Mesendoderm (in vitro differentiated cells): Measurements from ENCODE around the gene MYO1E.

Source experiments
- DNase-seq: peaks from one replicate; pipeline ENCODE4 v3.0.0; 2013
- H2AK5ac ChIP-seq: 2 replicates; pipeline ENCODE4 v1.6.1; 2013; ENCODE audit warnings: low read length, inconsistent platforms
- H2BK120ac ChIP-seq: 2 replicates; pipeline ENCODE4 v1.6.1; 2013; ENCODE audit warnings: low read depth, mild to moderate bottlenecking, low read length, moderate library complexity, mixed read lengths
- H2BK15ac ChIP-seq: replicated peaks from 2 replicates; pipeline ENCODE4 v1.6.1; 2013; ENCODE audit warnings: low read depth, mild to moderate bottlenecking, moderate library complexity
- H2BK5ac ChIP-seq: 2 replicates; pipeline ENCODE4 v1.6.1; 2013; ENCODE audit warnings: low read length, inconsistent platforms
- H3K18ac ChIP-seq: 2 replicates; pipeline ENCODE4 v1.6.1; 2013; ENCODE audit warnings: mild to moderate bottlenecking, low read length, mixed read lengths
- H3K23ac ChIP-seq: one replicate; pipeline ENCODE4 v1.6.1; 2013; ENCODE audit warnings: low read length
- H3K27ac ChIP-seq: 2 replicates; pipeline ENCODE4 v1.5.1; 2013; ENCODE audit warnings: low read depth, mild to moderate bottlenecking, inconsistent platforms, low read length, moderate library complexity
- H3K27me3 ChIP-seq: 2 replicates; pipeline ENCODE4 v1.6.1; 2013; ENCODE audit warnings: low read length, control low read depth, mild to moderate bottlenecking, inconsistent platforms; ENCODE audit not compliant: insufficient read depth, poor library complexity
- H3K36me3 ChIP-seq: 2 replicates; pipeline ENCODE4 v1.6.1; 2013; ENCODE audit warnings: low read length, inconsistent platforms; ENCODE audit not compliant: control insufficient read depth, insufficient read depth
- H3K4ac ChIP-seq: one replicate; pipeline ENCODE4 v1.6.1; 2013; ENCODE audit warnings: low read depth, mild to moderate bottlenecking, low read length, moderate library complexity
- H3K4me1 ChIP-seq: 2 replicates; pipeline ENCODE4 v1.6.1; 2013; ENCODE audit warnings: low read depth, low read length, inconsistent platforms; ENCODE audit not compliant: control insufficient read depth
- H3K4me2 ChIP-seq: 2 replicates; pipeline ENCODE4 v1.6.1; 2013; ENCODE audit warnings: low read length
- H3K4me3 ChIP-seq: 2 replicates; pipeline ENCODE4 v1.5.1; 2013; ENCODE audit warnings: mild to moderate bottlenecking, low read length
- H3K56ac ChIP-seq: one replicate; pipeline ENCODE4 v1.6.1; 2013; ENCODE audit warnings: low read length
- H3K79me1 ChIP-seq: 2 replicates; pipeline ENCODE4 v1.6.1; 2013; ENCODE audit warnings: low read length, inconsistent platforms
- H3K79me2 ChIP-seq: 2 replicates; pipeline ENCODE4 v1.6.1; 2013; ENCODE audit warnings: mild to moderate bottlenecking, low read length; ENCODE audit not compliant: control insufficient read depth, insufficient read depth
- H3K9ac ChIP-seq: 2 replicates; pipeline ENCODE4 v1.6.1; 2013; ENCODE audit warnings: low read length, inconsistent platforms
- H4K5ac ChIP-seq: one replicate; pipeline ENCODE4 v1.6.1; 2013; ENCODE audit warnings: low read length
- H4K8ac ChIP-seq: one replicate; pipeline ENCODE4 v1.6.1; 2013; ENCODE audit warnings: low read depth, mild to moderate bottlenecking, control low read depth, low read length, moderate library complexity
- WGBS: extraction: QIAGEN DNeasy Blood & Tissue Kit; methylation state at CpG from one replicate; pipeline ENCODE4 v1.1.7; 2013; ENCODE audit warnings: low lambda C conversion rate, missing lambda C conversion rate; ENCODE audit not compliant: insufficient coverage; ENCODE audit errors: extremely low coverage; 5-methylcytosine and 5-hydroxymethylcytosine counted together

The MYO1E gene

GRCh38 chr15:59255680-59256336 lies 116.9 kb downstream of the MYO1E start:
- Histone ChIP-seq H3K79me1 (no peaks in the 10 kb centered on the region), H3K4me3 (no peak overlapping the region), H2BK120ac (no peak overlapping the region), H2AK5ac (no peak overlapping the region), H3K79me2 (no peaks in the 10 kb centered on the region), H3K36me3 (no peaks in the 10 kb centered on the region), H3K4me1 (no peaks in the 10 kb centered on the region), H2BK5ac (no peak overlapping the region), H3K18ac (no peak overlapping the region), H3K56ac (no peak overlapping the region), H3K4ac (no peak overlapping the region), H3K9ac (no peak overlapping the region), H3K4me2 (no peak overlapping the region), H3K27me3 (no peaks in the 10 kb centered on the region), H2BK15ac (no peak overlapping the region), H3K23ac (no peak overlapping the region), H3K27ac (no peak overlapping the region), H4K8ac (no peak overlapping the region), H4K5ac (no peak overlapping the region)
- DNase-seq: no peak
- WGBS: no CpG with 5 or more reads among the region's 7 CpGs

GRCh38 chr15:59252137-59252536 lies 120.5 kb downstream of the MYO1E start:
- no peaks in the 10 kb centered on the region for H3K27me3 ChIP-seq
- H3K27ac ChIP-seq: no peak overlapping the region
- no peak overlapping the region for H2BK120ac ChIP-seq
- H3K18ac ChIP-seq: no peak overlapping the region
- no CpG with 5 or more reads among the region's 5 CpGs for WGBS
- no peak overlapping the region for H2AK5ac ChIP-seq
- H3K23ac ChIP-seq: no peak overlapping the region
- no peak for DNase-seq
- no peaks in the 10 kb centered on the region for H3K79me1 ChIP-seq
- no peak overlapping the region for H4K8ac ChIP-seq
- H3K9ac ChIP-seq: no peak overlapping the region
- no peak overlapping the region for H4K5ac ChIP-seq
- H2BK5ac ChIP-seq: no peak overlapping the region
- no peak overlapping the region for H2BK15ac ChIP-seq
- H3K36me3 ChIP-seq: no peaks in the 10 kb centered on the region
- no peak overlapping the region for H3K4ac ChIP-seq
- no peaks in the 10 kb centered on the region for H3K79me2 ChIP-seq
- no peak overlapping the region for H3K4me3 ChIP-seq
- no peaks in the 10 kb centered on the region for H3K4me1 ChIP-seq
- no peak overlapping the region for H3K4me2 ChIP-seq
- no peak overlapping the region for H3K56ac ChIP-seq

- Histone ChIP-seq H3K9ac (no peak overlapping the region), H2BK120ac (no peak overlapping the region), H3K36me3 (no peaks in the 10 kb centered on the region), H3K27me3 (no peaks in the 10 kb centered on the region), H3K4ac (no peak overlapping the region), H3K79me1 (no peaks in the 10 kb centered on the region), H3K4me3 (no peak overlapping the region), H2BK5ac (no peak overlapping the region), H3K56ac (no peak overlapping the region), H3K23ac (no peak overlapping the region), H3K27ac (no peak overlapping the region), H3K4me2 (no peak overlapping the region), H2BK15ac (no peak overlapping the region), H3K18ac (no peak overlapping the region), H3K79me2 (no peaks in the 10 kb centered on the region), H4K5ac (no peak overlapping the region), H4K8ac (no peak overlapping the region), H2AK5ac (no peak overlapping the region), H3K4me1 (no peaks in the 10 kb centered on the region)
- DNase-seq: no peak
- WGBS: 100% methylated on average over 3 of the region's 7 CpGs
These were observed 121.4 kb downstream of the MYO1E start for GRCh38 chr15:59251001-59251845.

- WGBS: no CpG with 5 or more reads among the region's 13 CpGs
- no peak overlapping the region for H3K18ac ChIP-seq
These were observed 122.4 kb downstream of the MYO1E start for GRCh38 chr15:59250249-59250648.

GRCh38 chr15:59249816-59250215 lies 122.9 kb downstream of the MYO1E start:
- no peak overlapping the region for H2BK5ac ChIP-seq
- H4K8ac ChIP-seq: no peak overlapping the region
- no peak overlapping the region for H3K4ac ChIP-seq
- no peak overlapping the region for H2BK120ac ChIP-seq
- H4K5ac ChIP-seq: no peak overlapping the region
- H3K4me1 ChIP-seq: no peaks in the 10 kb centered on the region
- WGBS: no CpG with 5 or more reads among the region's 5 CpGs
- H2BK15ac ChIP-seq: no peak overlapping the region
- no peak overlapping the region for H3K9ac ChIP-seq
- no peaks in the 10 kb centered on the region for H3K27me3 ChIP-seq
- H3K36me3 ChIP-seq: no peaks in the 10 kb centered on the region
- H3K56ac ChIP-seq: no peak overlapping the region
- DNase-seq: no peak
- H3K27ac ChIP-seq: no peak overlapping the region
- no peak overlapping the region for H3K23ac ChIP-seq
- H3K79me1 ChIP-seq: no peaks in the 10 kb centered on the region
- H2AK5ac ChIP-seq: no peak overlapping the region
- H3K18ac ChIP-seq: no peak overlapping the region
- H3K79me2 ChIP-seq: no peaks in the 10 kb centered on the region
- no peak overlapping the region for H3K4me3 ChIP-seq
- no peak overlapping the region for H3K4me2 ChIP-seq

More at GRCh38 chr15:59250249-59250648, 122.4 kb downstream of the MYO1E start:
- no peak overlapping the region for H3K4ac ChIP-seq
- no peak overlapping the region for H2BK15ac ChIP-seq
- H3K27me3 ChIP-seq: no peaks in the 10 kb centered on the region
- no peak overlapping the region for H3K56ac ChIP-seq
- no peak overlapping the region for H4K5ac ChIP-seq
- H3K23ac ChIP-seq: no peak overlapping the region
- DNase-seq: no peak
- no peaks in the 10 kb centered on the region for H3K4me1 ChIP-seq
- no peaks in the 10 kb centered on the region for H3K79me1 ChIP-seq
- H3K4me2 ChIP-seq: no peak overlapping the region
- H2BK5ac ChIP-seq: no peak overlapping the region
- no peak overlapping the region for H3K9ac ChIP-seq
- no peaks in the 10 kb centered on the region for H3K79me2 ChIP-seq
- no peak overlapping the region for H2BK120ac ChIP-seq
- no peak overlapping the region for H3K27ac ChIP-seq
- H3K4me3 ChIP-seq: no peak overlapping the region
- no peak overlapping the region for H2AK5ac ChIP-seq
- H4K8ac ChIP-seq: no peak overlapping the region
- H3K36me3 ChIP-seq: no peaks in the 10 kb centered on the region
